Peyer's patch (tissue), 4 donors: ENCODE data around the gene TATDN3. TPM values are rescaled to one million over a fixed set of nuclear protein-coding genes. Genes with fewer than 3 reads are reported as not detected.
A peak's percentile ranks its signal among the peaks of the same experiment; 100 is the strongest.

Source experiments
- DNase-seq, 3 donors: peaks; one replicate each; pipeline ENCODE4 v3.0.0-alpha.2; 2017 to 2019
- H3K27ac ChIP-seq, 4 donors: fragments of 200-600 bp; sonication (generic); one replicate each; pipeline ENCODE4 v1.5.1; 2016 to 2019
- H3K27me3 ChIP-seq, 2 donors: fragments of 200-600 bp; sonication (generic); one replicate each; pipeline ENCODE4 v1.5.1; 2019
- H3K36me3 ChIP-seq, 3 donors: fragments of 200-600 bp; sonication (generic); one replicate each; pipeline ENCODE4 v1.5.1; 2016 to 2019
- H3K4me1 ChIP-seq, 4 donors: fragments of 200-600 bp; sonication (generic); one replicate each; pipeline ENCODE4 v1.5.1; 2016 to 2019
- H3K4me3 ChIP-seq, 4 donors: fragments of 200-600 bp; sonication (generic); 1 replicate in 3 of 4; 2 replicates in 1 of 4; pipeline ENCODE4 v1.5.1; 2016 to 2019; ENCODE audit warnings: mild to moderate bottlenecking in 1 of 4
- H3K9me3 ChIP-seq, 4 donors: fragments of 200-600 bp; sonication (generic); one replicate each; pipeline ENCODE4 v1.5.1; 2016 to 2019; ENCODE audit warnings: mild to moderate bottlenecking in 1 of 4
- CTCF ChIP-seq, 6 experiments: fragments of 450-650 bp in 4 of 6; fragments of 200-600 bp in 2 of 6; sonication (generic) in 1 of 6; IDR thresholded peaks; one replicate each; pipeline ENCODE4 v1.5.1; 2017 to 2019; ENCODE audit warnings: antibody characterized with exemption in 6 of 6, mild to moderate bottlenecking in 3 of 6, moderate library complexity in 1 of 6
- POLR2A ChIP-seq, 2 donors: fragments of 450-650 bp; IDR thresholded peaks; one replicate each; pipeline ENCODE4 v1.5.1; 2017; ENCODE audit warnings: antibody characterized with exemption in 2 of 2, mild to moderate bottlenecking in 2 of 2, moderate library complexity in 2 of 2
- total RNA-seq, 4 donors: library from RNA; depleted of rRNA; stranded (reverse); fragments of >200 nt; gene quantifications; one replicate each; pipeline ENCODE4 v1.1.0, GENCODE V29; 2016

The TATDN3 gene
- total RNA-seq, 4 donors from 2014 or later: 5.8 to 22.3 (median 12.8) TPM

GRCh38 chr1:212781225-212781624 lies 10.5 kb upstream of the TATDN3 start:
- no peak overlapping the region for H3K27ac ChIP-seq
- TF ChIP-seq POLR2A (IDR thresholded peaks at IDR 0.05) (no peak), CTCF (IDR thresholded peaks at IDR 0.05) (no peak)
- H3K4me1 ChIP-seq: no peaks in the 10 kb centered on the region
- no peak for DNase-seq
- H3K4me3 ChIP-seq: no peak overlapping the region
- H3K27me3 ChIP-seq: no peaks in the 10 kb centered on the region
- H3K9me3 ChIP-seq: no peaks in the 10 kb centered on the region
- peaks cover 0 to 32% (median 0%) of the 10 kb centered on the region in 3 donors for H3K36me3 ChIP-seq

GRCh38 chr1:212782422-212783154 lies 9.1 kb upstream of the TATDN3 start:
- no peak overlapping the region for H3K4me3 ChIP-seq
- H3K27me3 ChIP-seq: no peaks in the 10 kb centered on the region
- no peaks in the 10 kb centered on the region for H3K9me3 ChIP-seq
- no peak for DNase-seq
- no peak overlapping the region for H3K27ac ChIP-seq
- peaks cover 0 to 40% (median 0%) of the 10 kb centered on the region in 3 donors for H3K36me3 ChIP-seq
- H3K4me1 ChIP-seq: no peaks in the 10 kb centered on the region
- TF ChIP-seq CTCF (IDR thresholded peaks at IDR 0.05): peak; percentile 14 to 81 (median 60)
- no peak for TF ChIP-seq POLR2A (IDR thresholded peaks at IDR 0.05)

GRCh38 chr1:212783976-212784375 lies 7.7 kb upstream of the TATDN3 start:
- Histone ChIP-seq H3K4me3 (no peak overlapping the region), H3K27me3 (no peaks in the 10 kb centered on the region), H3K9me3 (no peaks in the 10 kb centered on the region), H3K36me3 (peaks cover 0 to 40% (median 0%) of the 10 kb centered on the region in 3 donors), H3K27ac (no peak overlapping the region), H3K4me1 (peaks cover 0 to 1% (median 0%) of the 10 kb centered on the region in 4 donors)
- TF ChIP-seq POLR2A (IDR thresholded peaks at IDR 0.05): no peak
- no peak for TF ChIP-seq CTCF (IDR thresholded peaks at IDR 0.05)
- DNase-seq: no peak

GRCh38 chr1:212785871-212786270 lies 5.8 kb upstream of the TATDN3 start:
- no peak overlapping the region for H3K4me3 ChIP-seq
- H3K9me3 ChIP-seq: no peaks in the 10 kb centered on the region
- H3K4me1 ChIP-seq: peaks cover 0 to 19% (median 4%) of the 10 kb centered on the region in 4 donors
- peaks cover 0 to 40% (median 0%) of the 10 kb centered on the region in 3 donors for H3K36me3 ChIP-seq
- no peaks in the 10 kb centered on the region for H3K27me3 ChIP-seq
- DNase-seq: no peak
- TF ChIP-seq POLR2A (IDR thresholded peaks at IDR 0.05): no peak
- no peak for TF ChIP-seq CTCF (IDR thresholded peaks at IDR 0.05)
- H3K27ac ChIP-seq: no peak overlapping the region

DNA sequence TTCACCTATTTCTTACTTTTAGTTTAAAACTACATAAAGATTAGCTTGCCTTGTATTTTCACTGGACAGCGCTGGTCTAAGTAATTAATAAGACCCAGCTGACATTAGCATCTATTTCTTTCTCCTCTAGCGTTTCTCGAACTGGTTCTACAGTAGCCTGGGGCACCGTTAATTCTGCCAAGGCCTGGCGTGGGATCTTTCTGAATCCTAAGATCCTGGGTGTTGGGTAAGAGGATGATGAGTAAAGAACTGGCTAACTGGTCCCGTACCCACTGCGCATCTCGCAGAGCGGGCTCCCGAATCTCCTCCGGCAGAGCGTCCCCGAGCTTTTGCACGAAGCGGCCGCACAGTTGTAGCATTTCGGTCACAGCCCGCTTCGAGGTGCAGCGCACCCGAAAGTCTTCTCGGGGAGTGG lies 426 bp upstream of the TATDN3 start:
- DNase-seq: no peak
- Histone ChIP-seq H3K4me1 (peaks cover 0 to 30% (median 4%) of the 10 kb centered on the region in 4 donors), H3K27me3 (no peaks in the 10 kb centered on the region), H3K9me3 (no peaks in the 10 kb centered on the region), H3K36me3 (peaks cover 0 to 8% (median 0%) of the 10 kb centered on the region in 3 donors), H3K27ac (peak overlapping the region; percentile 87 to 91 (median 88)), H3K4me3 (peak overlapping the region; percentile 54 to 91 (median 80))
- no peak for TF ChIP-seq POLR2A (IDR thresholded peaks at IDR 0.05)
- no peak for TF ChIP-seq CTCF (IDR thresholded peaks at IDR 0.05)
